SK-N-SH (cell line): ENCODE data around the gene SCNM1. TPM values are rescaled to one million over a fixed set of nuclear protein-coding genes. Genes with fewer than 3 reads are reported as not detected.

Experiments used
- CTCF ChIA-PET: fragments of 300-600, 350-600 bp; formaldehyde crosslinking; extraction: SDS; loops from one replicate; lab custom pipeline; 2021; lab: Yijun Ruan, JAX
- POLR2A ChIA-PET: fragments of 350-600 bp; sonication (Branson Sonifier 250); formaldehyde crosslinking; extraction: SDS; loops from one replicate; lab custom pipeline; 2020; ENCODE audit warnings: antibody characterized with exemption, inconsistent platforms; lab: Yijun Ruan, JAX
- DNase-seq: peaks from one replicate; pipeline ENCODE4 v3.0.0; 2012
- H2AFZ ChIP-seq: fragments of 200-600 bp; sonication (generic); 2 replicates; pipeline ENCODE4 v1.8.1; 2016; ENCODE audit warnings: antibody characterized with exemption, mild to moderate bottlenecking, low read depth
- H3F3A ChIP-seq: fragments of 200-600 bp; sonication (generic); replicated peaks from 2 replicates; pipeline ENCODE3; 2016; ENCODE audit warnings: antibody characterized with exemption, mild to moderate bottlenecking; ENCODE audit not compliant: insufficient read depth
- H3K27ac ChIP-seq, 2 experiments: fragments of 200-500 bp in 1 of 2; fragments of 200-600 bp in 1 of 2; sonication (Bioruptor generic) in 1 of 2; sonication (generic), shearing (Covaris generic) in 1 of 2; 2 replicates each; pipeline versions ENCODE4 v1.5.1 to v1.6.1; 2014 to 2016; ENCODE audit warnings: low read depth in 2 of 2, inconsistent platforms in 1 of 2, low read length in 1 of 2, mild to moderate bottlenecking in 1 of 2, mixed read lengths in 1 of 2
- H3K27me3 ChIP-seq: fragments of 200-600 bp; sonication (generic), shearing (Covaris generic); 2 replicates; pipeline ENCODE4 v1.6.1; 2016; ENCODE audit warnings: mixed run types; ENCODE audit not compliant: insufficient read depth
- H3K36me3 ChIP-seq, 2 experiments: fragments of 200-500 bp in 1 of 2; fragments of 200-600 bp in 1 of 2; sonication (Bioruptor generic) in 1 of 2; sonication (generic) in 1 of 2; replicated peaks in 1 of 2; 2 replicates each; pipeline versions ENCODE3 to v1.5.1; 2014 to 2016; ENCODE audit warnings: low read length in 1 of 2, mild to moderate bottlenecking in 1 of 2; ENCODE audit not compliant: insufficient read depth in 2 of 2, control insufficient read depth in 1 of 2
- H3K4me1 ChIP-seq, 2 experiments: fragments of 200-500 bp in 1 of 2; fragments of 200-600 bp in 1 of 2; sonication (Bioruptor generic) in 1 of 2; sonication (generic), shearing (Covaris generic) in 1 of 2; 2 replicates each; pipeline versions ENCODE4 v1.5.1 to v1.6.1; 2014 to 2016; ENCODE audit warnings: low read depth in 1 of 2, low read length in 1 of 2, mixed run types in 1 of 2; ENCODE audit not compliant: insufficient read depth in 2 of 2, control insufficient read depth in 1 of 2
- H3K4me2 ChIP-seq: fragments of 200-600 bp; sonication (generic), shearing (Covaris generic); 2 replicates; pipeline ENCODE4 v1.6.1; 2017; ENCODE audit warnings: mixed run types
- H3K4me3 ChIP-seq, 2 experiments: fragments of 200-500 bp in 1 of 2; fragments of 200-600 bp in 1 of 2; sonication (Bioruptor generic) in 1 of 2; sonication (generic), shearing (Covaris generic) in 1 of 2; 2 replicates each; pipeline versions ENCODE4 v1.5.1 to v1.8.1; 2014 to 2016; ENCODE audit warnings: low read depth in 2 of 2, inconsistent platforms in 1 of 2, low read length in 1 of 2, mild to moderate bottlenecking in 1 of 2, mixed read lengths in 1 of 2, moderate library complexity in 1 of 2
- H3K79me2 ChIP-seq: fragments of 200-600 bp; sonication (generic); 2 replicates; pipeline ENCODE4 v1.8.1; 2017; ENCODE audit warnings: mild to moderate bottlenecking; ENCODE audit not compliant: insufficient read depth
- H3K9ac ChIP-seq: fragments of 200-600 bp; sonication (generic); 2 replicates; pipeline ENCODE4 v1.6.1; 2017; ENCODE audit warnings: mixed run types
- H3K9me2 ChIP-seq: fragments of 200-600 bp; sonication (generic); 2 replicates; pipeline ENCODE4 v1.6.1; 2017; ENCODE audit warnings: mixed run types
- H3K9me3 ChIP-seq: fragments of 200-600 bp; sonication (generic); 2 replicates; pipeline ENCODE4 v1.6.1; 2017; ENCODE audit warnings: mixed run types, mild to moderate bottlenecking, moderate library complexity
- H4K20me1 ChIP-seq: fragments of 200-600 bp; sonication (generic); 2 replicates; pipeline ENCODE4 v1.6.1; 2017; ENCODE audit warnings: mild to moderate bottlenecking, mixed run types; ENCODE audit not compliant: insufficient read depth
- CHD2 ChIP-seq: fragments of 150-350 bp; IDR thresholded peaks from 2 replicates; pipeline ENCODE4 v1.6.1; 2018; ENCODE audit warnings: low read length; ENCODE audit not compliant: partially characterized antibody
- ELF1 ChIP-seq: IDR thresholded peaks from 2 replicates; pipeline ENCODE4 v1.4.0; 2012
- EP300 ChIP-seq, 2 experiments: IDR thresholded peaks; 2 replicates each; pipeline versions ENCODE4 v1.4.0 to v1.6.1; 2012; ENCODE audit warnings: borderline replicate concordance in 1 of 2, low read depth in 1 of 2, low read length in 1 of 2
- EZH2phosphoT487 ChIP-seq: fragments of 200-600 bp; sonication (generic); IDR thresholded peaks from 2 replicates; pipeline ENCODE4 v1.6.1; 2017; ENCODE audit warnings: low read depth, mixed run types, mild to moderate bottlenecking, antibody characterized with exemption, moderate library complexity, borderline replicate concordance
- FOSL2 ChIP-seq: IDR thresholded peaks from 2 replicates; pipeline ENCODE4 v1.4.0; 2012; ENCODE audit warnings: low read depth, mild to moderate bottlenecking, moderate library complexity, borderline replicate concordance
- JUND ChIP-seq: IDR thresholded peaks from 2 replicates; pipeline ENCODE4 v1.4.0; 2012
- NRF1 ChIP-seq: IDR thresholded peaks from 2 replicates; pipeline ENCODE4 v1.6.1; 2012; ENCODE audit warnings: low read depth, mild to moderate bottlenecking, low read length
- RAD21 ChIP-seq: IDR thresholded peaks from 2 replicates; pipeline ENCODE4 v1.6.1; 2012; ENCODE audit warnings: mild to moderate bottlenecking, low read length
- RFX5 ChIP-seq: IDR thresholded peaks from 2 replicates; pipeline ENCODE4 v1.6.1; 2012; ENCODE audit warnings: mild to moderate bottlenecking, improper control_type of control experiment, low read length
- TCF12 ChIP-seq: IDR thresholded peaks from 2 replicates; pipeline ENCODE4 v1.4.0; 2012
- YY1 ChIP-seq: IDR thresholded peaks from 2 replicates; pipeline ENCODE4 v1.4.0; 2012; ENCODE audit warnings: low read depth, mild to moderate bottlenecking
- WGBS: methylation state at CpG from one replicate; pipeline ENCODE4 v1.1.6; 2017; ENCODE audit warnings: low lambda C conversion rate; 5-methylcytosine and 5-hydroxymethylcytosine counted together
- polyA plus RNA-seq, 3 experiments: library from polyadenylated mRNA; depleted of rRNA; stranded (reverse); fragments of >200 nt; gene quantifications; 2 replicates each; pipeline ENCODE4 v1.2.3, GENCODE V29; 2012
- TF ChIP-seq, protein P1 (sequence below): IDR thresholded peaks from 2 replicates; pipeline ENCODE4 v1.4.0; 2012; ENCODE audit warnings: low read depth, borderline replicate concordance
- TF ChIP-seq, protein P2 (sequence below): fragments of 200-600 bp; sonication (generic); IDR thresholded peaks from 2 replicates; pipeline ENCODE4 v1.6.1; 2017; ENCODE audit warnings: antibody characterized with exemption, mild to moderate bottlenecking, moderate library complexity
- TF ChIP-seq, protein P3 (sequence below): IDR thresholded peaks from 2 replicates; pipeline ENCODE4 v1.4.0; 2012; ENCODE audit warnings: low read depth, borderline replicate concordance
- TF ChIP-seq, protein P4 (sequence below): IDR thresholded peaks from 2 replicates; pipeline ENCODE4 v1.6.1; 2012; ENCODE audit warnings: mild to moderate bottlenecking, low read depth, low read length, moderate library complexity
- TF ChIP-seq, protein P5 (sequence below): IDR thresholded peaks from 2 replicates; pipeline ENCODE4; 2012
- TF ChIP-seq, protein P6 (sequence below): fragments of 150-350 bp; IDR thresholded peaks from 2 replicates; pipeline ENCODE4 v1.6.1; 2017; ENCODE audit warnings: antibody characterized with exemption, low read length, low read depth, borderline replicate concordance

The SCNM1 gene
- polyA plus RNA-seq, 1 of the 3 experiments (the other 2 are of a cell fraction) = 27.8 TPM

DNA sequence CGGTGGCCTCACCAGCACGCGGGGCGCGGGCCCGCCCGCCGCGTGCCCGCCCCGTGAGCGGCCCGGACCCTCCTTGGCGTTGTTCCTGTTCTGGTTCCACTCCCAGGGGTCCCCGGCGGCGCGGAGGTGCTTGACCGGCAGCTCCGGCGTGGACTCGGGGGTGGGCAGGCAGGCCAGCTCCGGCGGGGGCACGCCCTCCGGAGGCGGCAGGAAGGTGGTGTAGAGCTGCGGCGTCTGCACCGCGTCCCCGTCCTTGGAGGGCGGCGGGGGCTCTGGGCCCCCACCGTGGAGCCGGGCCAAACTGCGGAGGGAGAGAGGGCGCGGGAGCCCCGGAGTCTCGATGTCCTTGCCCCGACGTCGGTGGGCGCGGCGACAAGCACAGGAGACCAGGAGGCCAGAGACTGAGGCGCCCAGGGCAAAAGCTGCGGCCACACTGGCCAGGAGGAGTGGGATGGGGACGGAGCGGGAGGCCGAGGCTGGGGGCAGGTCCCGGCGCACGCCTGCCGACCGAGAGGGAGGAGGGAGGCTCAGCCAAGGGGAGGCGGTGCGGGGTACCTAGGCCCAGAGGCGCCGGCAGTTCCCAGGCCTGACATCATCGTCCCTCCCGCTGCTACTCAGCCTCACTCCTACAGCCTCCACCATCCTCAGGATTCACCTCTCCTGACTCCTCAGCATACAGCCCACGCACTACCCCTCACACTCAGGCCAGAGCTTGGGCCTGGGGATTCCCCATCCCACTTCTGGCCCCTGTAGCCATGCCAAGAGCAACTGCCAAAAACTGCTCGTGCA is 32.7 kb upstream of the SCNM1 start:
- no peaks in the 10 kb centered on the region for H3K4me1 ChIP-seq

More for the DNA sequence above, 32.7 kb upstream of the SCNM1 start:
- no peak overlapping the region for H3K9ac ChIP-seq
- no peak overlapping the region for H3K27ac ChIP-seq
- WGBS = 94% methylated on average over 31 of the region's 65 CpGs
- no peaks in the 10 kb centered on the region for H3K27me3 ChIP-seq
- H4K20me1 ChIP-seq = no peaks in the 10 kb centered on the region
- ChIA-PET CTCF (no interaction called here), POLR2A (no interaction called here)
- peaks cover 13% of the 10 kb centered on the region for H3F3A ChIP-seq
- H3K36me3 ChIP-seq = no peaks in the 10 kb centered on the region
- no peak overlapping the region for H3K4me2 ChIP-seq
- H3K79me2 ChIP-seq = no peaks in the 10 kb centered on the region
- TF ChIP-seq, protein P1, sequence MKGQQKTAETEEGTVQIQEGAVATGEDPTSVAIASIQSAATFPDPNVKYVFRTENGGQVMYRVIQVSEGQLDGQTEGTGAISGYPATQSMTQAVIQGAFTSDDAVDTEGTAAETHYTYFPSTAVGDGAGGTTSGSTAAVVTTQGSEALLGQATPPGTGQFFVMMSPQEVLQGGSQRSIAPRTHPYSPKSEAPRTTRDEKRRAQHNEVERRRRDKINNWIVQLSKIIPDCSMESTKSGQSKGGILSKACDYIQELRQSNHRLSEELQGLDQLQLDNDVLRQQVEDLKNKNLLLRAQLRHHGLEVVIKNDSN = no peak
- TF ChIP-seq ELF1 (no peak), RFX5 (no peak), CHD2 (no peak), RAD21 (no peak), JUND (no peak), NRF1 (no peak), FOSL2 (no peak), EP300 (IDR thresholded peaks at IDR 0.05; ENCODE audit: borderline replicate concordance in 1 of 2, low read depth in 1 of 2, low read length in 1 of 2) (no peak), EZH2phosphoT487 (no peak), TCF12 (no peak), YY1 (no peak)
- TF ChIP-seq, protein P2, sequence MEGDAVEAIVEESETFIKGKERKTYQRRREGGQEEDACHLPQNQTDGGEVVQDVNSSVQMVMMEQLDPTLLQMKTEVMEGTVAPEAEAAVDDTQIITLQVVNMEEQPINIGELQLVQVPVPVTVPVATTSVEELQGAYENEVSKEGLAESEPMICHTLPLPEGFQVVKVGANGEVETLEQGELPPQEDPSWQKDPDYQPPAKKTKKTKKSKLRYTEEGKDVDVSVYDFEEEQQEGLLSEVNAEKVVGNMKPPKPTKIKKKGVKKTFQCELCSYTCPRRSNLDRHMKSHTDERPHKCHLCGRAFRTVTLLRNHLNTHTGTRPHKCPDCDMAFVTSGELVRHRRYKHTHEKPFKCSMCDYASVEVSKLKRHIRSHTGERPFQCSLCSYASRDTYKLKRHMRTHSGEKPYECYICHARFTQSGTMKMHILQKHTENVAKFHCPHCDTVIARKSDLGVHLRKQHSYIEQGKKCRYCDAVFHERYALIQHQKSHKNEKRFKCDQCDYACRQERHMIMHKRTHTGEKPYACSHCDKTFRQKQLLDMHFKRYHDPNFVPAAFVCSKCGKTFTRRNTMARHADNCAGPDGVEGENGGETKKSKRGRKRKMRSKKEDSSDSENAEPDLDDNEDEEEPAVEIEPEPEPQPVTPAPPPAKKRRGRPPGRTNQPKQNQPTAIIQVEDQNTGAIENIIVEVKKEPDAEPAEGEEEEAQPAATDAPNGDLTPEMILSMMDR = no peak
- TF ChIP-seq, protein P3, sequence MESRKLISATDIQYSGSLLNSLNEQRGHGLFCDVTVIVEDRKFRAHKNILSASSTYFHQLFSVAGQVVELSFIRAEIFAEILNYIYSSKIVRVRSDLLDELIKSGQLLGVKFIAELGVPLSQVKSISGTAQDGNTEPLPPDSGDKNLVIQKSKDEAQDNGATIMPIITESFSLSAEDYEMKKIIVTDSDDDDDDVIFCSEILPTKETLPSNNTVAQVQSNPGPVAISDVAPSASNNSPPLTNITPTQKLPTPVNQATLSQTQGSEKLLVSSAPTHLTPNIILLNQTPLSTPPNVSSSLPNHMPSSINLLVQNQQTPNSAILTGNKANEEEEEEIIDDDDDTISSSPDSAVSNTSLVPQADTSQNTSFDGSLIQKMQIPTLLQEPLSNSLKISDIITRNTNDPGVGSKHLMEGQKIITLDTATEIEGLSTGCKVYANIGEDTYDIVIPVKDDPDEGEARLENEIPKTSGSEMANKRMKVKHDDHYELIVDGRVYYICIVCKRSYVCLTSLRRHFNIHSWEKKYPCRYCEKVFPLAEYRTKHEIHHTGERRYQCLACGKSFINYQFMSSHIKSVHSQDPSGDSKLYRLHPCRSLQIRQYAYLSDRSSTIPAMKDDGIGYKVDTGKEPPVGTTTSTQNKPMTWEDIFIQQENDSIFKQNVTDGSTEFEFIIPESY = no peak
- TF ChIP-seq, protein P4, sequence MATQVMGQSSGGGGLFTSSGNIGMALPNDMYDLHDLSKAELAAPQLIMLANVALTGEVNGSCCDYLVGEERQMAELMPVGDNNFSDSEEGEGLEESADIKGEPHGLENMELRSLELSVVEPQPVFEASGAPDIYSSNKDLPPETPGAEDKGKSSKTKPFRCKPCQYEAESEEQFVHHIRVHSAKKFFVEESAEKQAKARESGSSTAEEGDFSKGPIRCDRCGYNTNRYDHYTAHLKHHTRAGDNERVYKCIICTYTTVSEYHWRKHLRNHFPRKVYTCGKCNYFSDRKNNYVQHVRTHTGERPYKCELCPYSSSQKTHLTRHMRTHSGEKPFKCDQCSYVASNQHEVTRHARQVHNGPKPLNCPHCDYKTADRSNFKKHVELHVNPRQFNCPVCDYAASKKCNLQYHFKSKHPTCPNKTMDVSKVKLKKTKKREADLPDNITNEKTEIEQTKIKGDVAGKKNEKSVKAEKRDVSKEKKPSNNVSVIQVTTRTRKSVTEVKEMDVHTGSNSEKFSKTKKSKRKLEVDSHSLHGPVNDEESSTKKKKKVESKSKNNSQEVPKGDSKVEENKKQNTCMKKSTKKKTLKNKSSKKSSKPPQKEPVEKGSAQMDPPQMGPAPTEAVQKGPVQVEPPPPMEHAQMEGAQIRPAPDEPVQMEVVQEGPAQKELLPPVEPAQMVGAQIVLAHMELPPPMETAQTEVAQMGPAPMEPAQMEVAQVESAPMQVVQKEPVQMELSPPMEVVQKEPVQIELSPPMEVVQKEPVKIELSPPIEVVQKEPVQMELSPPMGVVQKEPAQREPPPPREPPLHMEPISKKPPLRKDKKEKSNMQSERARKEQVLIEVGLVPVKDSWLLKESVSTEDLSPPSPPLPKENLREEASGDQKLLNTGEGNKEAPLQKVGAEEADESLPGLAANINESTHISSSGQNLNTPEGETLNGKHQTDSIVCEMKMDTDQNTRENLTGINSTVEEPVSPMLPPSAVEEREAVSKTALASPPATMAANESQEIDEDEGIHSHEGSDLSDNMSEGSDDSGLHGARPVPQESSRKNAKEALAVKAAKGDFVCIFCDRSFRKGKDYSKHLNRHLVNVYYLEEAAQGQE = no peak
- TF ChIP-seq, protein P5, sequence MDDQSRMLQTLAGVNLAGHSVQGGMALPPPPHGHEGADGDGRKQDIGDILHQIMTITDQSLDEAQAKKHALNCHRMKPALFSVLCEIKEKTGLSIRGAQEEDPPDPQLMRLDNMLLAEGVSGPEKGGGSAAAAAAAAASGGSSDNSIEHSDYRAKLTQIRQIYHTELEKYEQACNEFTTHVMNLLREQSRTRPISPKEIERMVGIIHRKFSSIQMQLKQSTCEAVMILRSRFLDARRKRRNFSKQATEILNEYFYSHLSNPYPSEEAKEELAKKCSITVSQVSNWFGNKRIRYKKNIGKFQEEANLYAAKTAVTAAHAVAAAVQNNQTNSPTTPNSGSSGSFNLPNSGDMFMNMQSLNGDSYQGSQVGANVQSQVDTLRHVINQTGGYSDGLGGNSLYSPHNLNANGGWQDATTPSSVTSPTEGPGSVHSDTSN = no peak
- TF ChIP-seq, protein P6, sequence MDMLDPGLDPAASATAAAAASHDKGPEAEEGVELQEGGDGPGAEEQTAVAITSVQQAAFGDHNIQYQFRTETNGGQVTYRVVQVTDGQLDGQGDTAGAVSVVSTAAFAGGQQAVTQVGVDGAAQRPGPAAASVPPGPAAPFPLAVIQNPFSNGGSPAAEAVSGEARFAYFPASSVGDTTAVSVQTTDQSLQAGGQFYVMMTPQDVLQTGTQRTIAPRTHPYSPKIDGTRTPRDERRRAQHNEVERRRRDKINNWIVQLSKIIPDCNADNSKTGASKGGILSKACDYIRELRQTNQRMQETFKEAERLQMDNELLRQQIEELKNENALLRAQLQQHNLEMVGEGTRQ = no peak
- no peaks in the 10 kb centered on the region for H3K9me2 ChIP-seq
- H2AFZ ChIP-seq = no peak overlapping the region
- no peak overlapping the region for H3K4me3 ChIP-seq
- no peaks in the 10 kb centered on the region for H3K9me3 ChIP-seq
- DNase-seq = peak; percentile 18
